Heart left ventricle (tissue), 13 donors: ENCODE data around the gene PCSK4.

ENCODE experiments used
- CTCF ChIP-seq, 12 donors: fragments of 200-600 bp; sonication (generic) in 4 of 12; IDR thresholded peaks; one replicate each; pipeline versions ENCODE4 v1.5.0 to v1.8.0; 2018 to 2022; ENCODE audit warnings: antibody characterized with exemption in 12 of 12, mild to moderate bottlenecking in 5 of 12
- POLR2A ChIP-seq, 2 donors: fragments of 450-650 bp; IDR thresholded peaks; one replicate each; pipeline ENCODE4 v1.6.1; 2017; ENCODE audit warnings: antibody characterized with exemption in 2 of 2, mild to moderate bottlenecking in 2 of 2, moderate library complexity in 2 of 2
- donor health status: ischemic (EF 13 %, LVEDD 7.1; RV severe dilation, severe dysfunction).
- donor health status: DM: no; HTN: yes; CAD: no.
- donor health status: DM: no; HTN: no; CAD: no.
- donor health status: ischemic (EF 25% LVEDD 6.9; RV normal size, moderate dysfunction).
- donor health status: ischemic (EF 25% LVEDD 5.7; RV mildly dilated, moderate dysfunction).
- donor health status: ischemic (EF 35%, LVEDD 5.7; RV mildly dilated, moderate dysfunction).
- donor health status: nonischemic (EF 11% LVEDD 7.7; RV severe dilation, severe dysfunction).
- donor health status: DM: yes; HTN: yes; CAD: no.
- donor health status: PGD.
- donor health status: ischemic (EF 29% LVEDD 5.4; RV normal size, mild dysfunction).
- donor health status: nonischemic (EF 23%, LVEDD 6.1; RV moderate dilation, normal function).

DNA sequence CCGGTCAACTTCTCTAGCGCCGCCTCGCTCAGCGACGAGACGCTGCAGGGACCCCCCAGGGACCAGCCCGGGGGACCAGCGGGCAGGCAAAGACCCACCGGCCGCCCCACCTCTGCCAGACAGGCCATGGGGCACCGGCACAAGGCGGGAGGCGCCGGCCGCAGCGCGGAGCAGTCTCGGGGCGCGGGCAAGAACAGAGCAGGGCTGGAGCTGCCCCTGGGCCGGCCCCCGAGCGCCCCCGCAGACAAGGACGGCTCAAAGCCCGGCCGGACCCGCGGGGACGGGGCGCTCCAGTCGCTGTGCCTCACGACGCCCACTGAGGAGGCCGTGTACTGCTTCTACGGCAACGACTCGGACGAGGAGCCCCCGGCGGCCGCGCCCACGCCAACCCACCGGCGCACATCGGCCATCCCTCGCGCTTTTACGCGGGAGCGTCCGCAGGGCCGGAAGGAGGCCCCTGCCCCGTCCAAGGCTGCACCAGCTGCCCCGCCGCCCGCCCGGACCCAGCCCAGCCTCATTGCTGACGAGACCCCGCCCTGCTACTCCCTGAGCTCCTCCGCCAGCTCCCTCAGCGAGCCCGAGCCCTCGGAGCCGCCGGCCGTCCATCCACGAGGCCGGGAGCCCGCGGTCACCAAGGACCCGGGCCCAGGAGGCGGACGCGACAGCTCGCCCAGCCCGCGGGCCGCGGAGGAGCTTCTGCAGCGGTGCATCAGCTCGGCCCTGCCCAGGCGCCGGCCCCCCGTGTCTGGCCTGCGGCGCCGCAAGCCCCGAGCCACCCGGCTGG lies 22.5 kb downstream of the PCSK4 start:
- TF ChIP-seq POLR2A (IDR thresholded peaks at IDR 0.05) (no peak), CTCF (IDR thresholded peaks at IDR 0.05) (no peak)
